Ishikawa (cell line): ENCODE measurements around the gene TMCO6.

Experiments
- CEBPB ChIP-seq: IDR thresholded peaks from 2 replicates; pipeline ENCODE4 v1.6.1; 2012
- CREB1 ChIP-seq: IDR thresholded peaks from 2 replicates; pipeline ENCODE4 v1.6.1; 2012; ENCODE audit warnings: low read depth
- EP300 ChIP-seq: IDR thresholded peaks from 2 replicates; pipeline ENCODE4 v1.6.1; 2012; ENCODE audit warnings: borderline replicate concordance
- FOXM1 ChIP-seq: IDR thresholded peaks from 2 replicates; pipeline ENCODE4 v1.6.1; 2012; ENCODE audit warnings: low read depth, borderline replicate concordance
- MAX ChIP-seq: IDR thresholded peaks from 2 replicates; pipeline ENCODE4 v1.6.1; 2012
- NFIC ChIP-seq: IDR thresholded peaks from 2 replicates; pipeline ENCODE4 v1.6.1; 2012
- RAD21 ChIP-seq: IDR thresholded peaks from 2 replicates; pipeline ENCODE4 v1.6.1; 2012; ENCODE audit warnings: low read depth
- REST ChIP-seq: IDR thresholded peaks from 2 replicates; pipeline ENCODE4 v1.6.1; 2012; ENCODE audit warnings: low read depth, mild to moderate bottlenecking
- TAF1 ChIP-seq: IDR thresholded peaks from 2 replicates; pipeline ENCODE4 v1.6.1; 2012; ENCODE audit warnings: low read depth, mild to moderate bottlenecking
- TCF12 ChIP-seq: IDR thresholded peaks from 2 replicates; pipeline ENCODE4 v1.6.1; 2012; ENCODE audit warnings: low read depth
- TEAD4 ChIP-seq: IDR thresholded peaks from 2 replicates; pipeline ENCODE4 v1.6.1; 2012
- USF1 ChIP-seq: IDR thresholded peaks from 2 replicates; pipeline ENCODE4 v1.6.1; 2012
- YY1 ChIP-seq: IDR thresholded peaks from 2 replicates; pipeline ENCODE4 v1.6.1; 2012; ENCODE audit warnings: low read depth
- ZBTB7A ChIP-seq: IDR thresholded peaks from 2 replicates; pipeline ENCODE4 v1.6.1; 2012; ENCODE audit warnings: low read depth

GRCh38 chr5:140674211-140674610 lies 35.0 kb downstream of the TMCO6 start:
- TF ChIP-seq TEAD4 (no peak), EP300 (no peak), RAD21 (no peak), ZBTB7A (no peak), REST (no peak), YY1 (no peak), MAX (no peak), CEBPB (no peak), TCF12 (no peak), FOXM1 (no peak), TAF1 (no peak), NFIC (no peak), CREB1 (no peak), USF1 (no peak)
